Measurements from ENCODE around the gene SRCIN1.

The SRCIN1 gene

GRCh38 chr17:38599398-38599856 lies 6.3 kb downstream of the SRCIN1 start:
- DNase-seq = no peak

- no peak for DNase-seq
These were observed 6.8 kb downstream of the SRCIN1 start for GRCh38 chr17:38598995-38599394.

GRCh38 chr17:38598536-38598935 lies 7.2 kb downstream of the SRCIN1 start:
- DNase-seq = no peak

DNA sequence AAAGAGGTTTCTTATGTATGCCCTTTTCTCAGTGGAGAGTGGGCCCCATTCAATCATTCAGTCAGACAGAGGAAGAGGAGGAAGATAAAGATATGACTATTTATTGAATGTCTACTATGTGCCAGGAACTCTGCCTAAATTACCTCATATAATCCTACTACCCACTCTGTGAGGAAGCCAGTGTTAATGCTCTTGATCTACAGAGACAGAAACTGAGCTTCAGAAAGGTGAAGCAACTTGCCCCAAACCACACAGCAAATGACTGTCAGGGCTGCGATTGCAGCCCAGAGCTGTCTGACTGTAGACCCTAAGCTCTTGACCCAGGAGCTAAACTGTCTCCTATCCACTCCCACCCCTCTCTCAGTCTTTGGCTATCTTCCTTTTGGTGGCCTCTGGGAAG lies 8.4 kb downstream of the SRCIN1 start:
- DNase-seq = no peak

DNA sequence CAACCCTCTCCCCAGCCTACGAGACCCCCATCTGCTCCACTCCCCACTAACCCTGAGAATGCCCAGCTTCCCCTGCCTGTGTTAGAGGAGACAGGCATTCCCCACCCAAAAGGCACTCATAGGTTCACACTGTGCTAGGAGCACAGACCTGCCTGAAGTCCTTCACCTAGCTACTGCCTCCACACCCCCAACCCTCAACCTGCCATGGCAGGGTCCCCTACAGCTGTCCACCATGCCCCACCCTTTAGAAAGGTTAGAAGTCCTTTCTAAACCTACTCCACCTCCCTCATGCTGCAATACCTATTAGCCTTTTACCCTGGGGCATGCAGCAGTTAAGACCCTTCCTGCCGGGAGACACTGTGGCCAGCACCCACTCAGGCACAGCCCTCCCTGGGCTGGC lies 9.1 kb downstream of the SRCIN1 start:
- no peak for DNase-seq

- no peak for DNase-seq
These were observed 9.9 kb downstream of the SRCIN1 start for GRCh38 chr17:38595892-38596291.

DNA sequence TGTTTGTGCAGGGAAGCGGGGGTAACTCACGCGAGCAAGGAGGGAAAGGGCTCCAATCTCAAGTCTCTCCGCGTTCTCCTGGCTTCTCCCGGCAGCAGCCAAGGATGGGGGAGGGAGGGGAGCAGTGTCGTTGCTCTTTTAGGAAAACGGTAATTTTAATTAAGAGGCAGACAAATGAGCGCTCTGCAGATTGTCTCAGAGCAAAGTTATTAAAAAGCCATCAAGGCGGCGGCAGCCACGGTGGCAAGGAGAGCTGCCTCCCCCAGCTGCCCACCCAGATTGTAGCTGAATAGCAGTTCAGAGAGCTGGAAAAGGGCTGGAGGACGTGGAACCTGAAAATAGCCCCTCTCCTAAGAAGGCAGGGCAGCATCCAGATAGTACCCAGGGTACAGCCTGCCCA lies 11.6 kb downstream of the SRCIN1 start:
- DNase-seq = no peak

DNA sequence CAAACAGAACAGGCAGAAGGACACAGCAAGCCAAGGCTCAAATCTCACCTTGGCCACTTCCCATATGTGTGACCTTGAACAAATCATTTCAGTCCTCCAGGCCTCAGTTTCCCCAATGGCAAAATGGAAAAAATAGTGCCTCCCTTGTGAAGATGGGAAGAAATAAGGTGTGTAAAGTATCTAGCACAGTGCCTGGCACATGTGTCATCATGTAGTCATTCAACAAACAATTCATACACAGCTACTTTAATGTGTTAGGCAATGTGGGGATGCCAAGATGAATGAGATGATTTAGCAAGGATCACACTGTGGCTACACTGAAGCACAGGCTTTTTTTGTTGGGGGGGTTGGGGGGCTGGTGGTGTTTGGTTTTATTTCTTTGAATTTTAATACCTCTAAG lies 13.3 kb downstream of the SRCIN1 start:
- DNase-seq = no peak

- no peak for DNase-seq
These were observed 14.0 kb downstream of the SRCIN1 start for GRCh38 chr17:38591759-38592241.

GRCh38 chr17:38590988-38591758 lies 14.6 kb downstream of the SRCIN1 start:
- no peak for DNase-seq

DNA sequence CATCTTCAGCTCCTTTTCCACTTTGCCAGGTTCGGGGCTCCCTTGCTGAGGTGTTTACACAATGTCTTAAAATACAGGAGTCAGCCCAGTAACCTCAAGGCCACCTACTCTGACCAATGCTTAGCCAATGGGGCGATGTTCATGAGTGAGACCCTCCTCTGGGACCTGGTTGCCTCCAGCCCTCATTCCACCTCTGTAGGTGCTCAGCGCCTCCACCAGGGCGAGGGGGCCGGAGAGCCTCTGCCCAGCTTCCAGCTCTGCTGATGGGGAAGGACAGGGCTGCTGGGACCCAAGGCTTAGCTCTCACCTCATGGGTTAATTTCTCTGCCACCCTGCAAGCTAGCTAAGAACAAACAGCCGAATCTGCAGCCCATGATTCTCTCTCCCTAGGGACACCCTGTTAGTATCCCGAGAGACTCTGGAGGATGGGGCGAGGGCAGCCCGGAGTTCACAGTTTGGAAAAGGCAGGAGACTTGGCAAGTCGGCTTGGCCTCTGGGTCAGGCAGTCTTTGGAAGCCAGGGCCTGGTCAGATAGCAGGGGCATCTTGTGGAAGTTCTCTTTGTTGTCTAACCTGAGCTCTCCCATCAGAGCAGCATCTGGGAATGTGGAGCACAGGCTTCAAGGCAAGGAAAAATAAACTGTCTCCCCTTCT lies 16.2 kb downstream of the SRCIN1 start:
- no peak for DNase-seq

GRCh38 chr17:38588788-38589174 lies 17.0 kb downstream of the SRCIN1 start:
- DNase-seq = no peak

- DNase-seq = no peak
These were observed 17.6 kb downstream of the SRCIN1 start for GRCh38 chr17:38587947-38588787.

- no peak for DNase-seq
These were observed 18.5 kb downstream of the SRCIN1 start for GRCh38 chr17:38587203-38587602.

- DNase-seq = no peak
These were observed 19.0 kb downstream of the SRCIN1 start for GRCh38 chr17:38586788-38587187.

DNA sequence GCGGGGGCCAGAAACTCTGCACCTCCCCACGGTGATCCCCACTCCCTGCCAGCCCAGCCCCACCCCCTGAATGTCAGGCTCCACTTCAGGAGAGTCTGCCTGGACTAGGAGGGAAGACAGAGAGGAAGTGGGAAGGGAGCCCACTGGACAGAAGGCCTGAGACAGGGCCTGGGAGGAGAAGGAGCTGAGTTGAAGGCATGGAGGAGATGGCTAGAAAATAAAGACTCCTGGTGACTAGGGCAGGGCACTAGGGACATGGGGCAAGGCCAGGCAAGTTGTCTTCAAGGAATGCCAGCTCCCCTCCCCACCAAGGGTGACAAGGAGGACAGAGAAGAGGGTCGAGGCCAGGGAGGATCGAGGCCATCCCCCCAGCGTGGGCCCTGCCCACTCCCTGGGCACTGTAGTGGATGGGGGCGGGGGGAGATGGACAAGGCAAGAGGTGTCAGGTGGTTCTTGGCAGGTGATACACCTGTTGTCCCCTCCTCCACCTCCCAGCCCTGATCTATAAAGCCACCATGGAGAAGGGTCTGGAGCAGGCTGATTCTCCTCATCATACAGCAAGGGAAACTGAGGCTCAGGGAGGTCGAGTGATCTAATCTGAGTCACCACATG lies 19.7 kb downstream of the SRCIN1 start:
- DNase-seq = no peak

DNA sequence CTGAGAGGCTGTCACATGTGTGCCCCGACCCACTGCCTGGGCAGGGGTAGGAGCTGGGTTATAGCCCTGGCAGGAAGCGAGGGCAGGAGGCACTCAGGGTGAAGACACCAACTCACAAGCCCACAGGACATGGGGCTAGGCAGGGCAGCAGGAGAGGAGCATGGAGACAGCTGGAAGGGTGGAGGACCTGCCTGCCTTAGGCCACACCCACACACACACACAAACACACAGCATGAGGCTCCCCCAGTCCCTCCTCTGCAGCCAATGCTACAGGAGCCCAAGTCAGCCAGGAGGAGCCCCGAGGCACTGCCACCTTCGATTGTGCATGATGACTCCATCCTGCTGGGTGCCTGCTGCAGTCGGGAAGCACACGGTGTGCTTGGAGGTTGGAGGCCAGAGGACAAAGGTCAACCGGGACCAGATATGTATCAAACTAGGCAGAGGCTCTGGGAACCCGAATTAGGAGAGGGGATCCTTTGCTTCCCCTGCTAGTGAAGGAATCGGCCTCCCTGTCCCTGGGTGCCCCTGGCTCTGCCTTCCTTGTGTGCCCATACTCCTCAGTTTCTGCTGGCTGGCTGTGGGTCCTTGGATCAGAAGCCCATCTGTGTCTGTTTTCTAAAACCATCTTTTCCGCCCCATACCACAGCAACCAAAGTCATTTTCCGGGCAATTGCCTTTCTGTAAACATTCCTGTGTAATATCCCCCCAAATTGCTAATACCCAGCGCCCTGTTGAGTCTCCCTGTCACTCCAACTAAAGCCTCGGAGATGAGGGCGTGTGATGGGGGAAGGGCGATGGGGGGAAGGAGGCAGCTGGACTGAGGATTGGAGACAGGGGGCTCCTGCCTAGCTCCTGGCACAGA lies 20.5 kb downstream of the SRCIN1 start:
- no peak for DNase-seq

GRCh38 chr17:38584350-38584925 lies 21.3 kb downstream of the SRCIN1 start:
- peak; percentile 31 for DNase-seq

DNA sequence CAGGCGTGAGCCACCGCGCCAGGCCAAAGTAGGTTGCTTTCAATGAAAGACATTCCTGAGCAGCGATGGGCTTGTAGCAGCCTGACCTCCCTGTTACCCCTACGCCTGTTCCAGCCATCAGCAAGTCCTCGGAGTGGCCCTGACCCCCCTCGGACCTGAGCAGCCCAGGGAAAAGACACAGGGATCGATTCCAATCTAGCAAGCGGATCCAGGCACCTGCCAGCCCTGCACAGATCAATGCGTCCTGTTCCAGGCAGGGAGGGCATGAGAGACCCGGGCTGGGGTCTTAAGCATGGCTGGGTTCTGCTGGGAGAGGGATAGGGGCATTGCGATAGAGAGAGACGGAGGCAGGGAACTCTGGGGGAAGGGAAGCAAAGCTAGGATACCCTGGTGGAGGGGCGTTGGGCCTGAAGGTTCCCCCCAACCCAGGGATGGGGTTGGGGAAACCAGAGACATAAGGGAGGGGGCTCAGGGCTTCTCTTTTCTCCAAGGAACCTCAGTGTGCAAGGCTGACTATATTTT lies 21.9 kb downstream of the SRCIN1 start:
- no peak for DNase-seq

GRCh38 chr17:38583176-38583575 lies 22.6 kb downstream of the SRCIN1 start:
- DNase-seq = no peak

DNA sequence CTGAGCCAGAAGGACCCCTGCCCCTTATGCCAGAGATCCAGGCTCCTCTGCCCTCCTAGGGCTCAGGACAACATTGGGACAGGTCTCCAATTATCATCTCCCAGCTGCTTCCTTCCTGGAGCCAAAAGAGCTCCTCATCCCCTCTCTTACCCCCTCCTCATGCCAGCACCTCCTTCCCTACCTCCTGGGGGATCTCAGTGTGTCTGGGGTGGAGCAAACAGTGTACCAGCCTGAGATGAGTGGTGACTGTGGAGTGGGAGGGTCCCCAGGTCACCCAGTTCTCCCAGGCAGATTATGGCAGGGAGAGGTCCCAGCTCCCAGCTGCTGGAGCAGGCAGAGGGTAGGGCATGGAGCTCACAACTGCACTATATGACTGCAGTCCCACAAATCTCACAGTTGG lies 23.7 kb downstream of the SRCIN1 start:
- no peak for DNase-seq
